HK-2 (cell line): Measurements from ENCODE around the gene TNFAIP6.
"Not testable (repeated sequence)": the region's sequence is repeated elsewhere in the genome, so short reads cannot be mapped to it uniquely, and the experiment has no call there.

Source experiments
- DNase-seq: peaks from one replicate; pipeline ENCODE4 v3.0.0-alpha.2; 2018; ENCODE audit not compliant: unreplicated experiment

The TNFAIP6 gene

DNA sequence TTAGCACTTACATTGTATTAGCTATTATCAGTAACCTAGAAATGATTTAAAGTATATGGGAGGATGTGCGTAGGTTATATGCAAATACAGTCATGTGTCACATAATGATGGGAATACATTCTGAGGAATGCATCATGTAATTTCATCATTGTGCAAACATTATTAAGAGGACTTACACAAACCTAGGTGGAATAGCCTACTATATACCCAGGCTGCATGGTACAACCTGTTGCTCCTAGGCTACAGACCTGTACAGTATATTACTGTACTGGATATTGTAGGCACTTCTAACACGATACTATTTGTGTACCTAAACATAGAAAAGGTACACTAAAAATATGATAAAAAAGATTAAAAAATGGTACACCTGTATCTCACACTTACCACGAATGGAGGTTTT is 60.3 kb downstream of the TNFAIP6 start:
- no peak for DNase-seq

DNA sequence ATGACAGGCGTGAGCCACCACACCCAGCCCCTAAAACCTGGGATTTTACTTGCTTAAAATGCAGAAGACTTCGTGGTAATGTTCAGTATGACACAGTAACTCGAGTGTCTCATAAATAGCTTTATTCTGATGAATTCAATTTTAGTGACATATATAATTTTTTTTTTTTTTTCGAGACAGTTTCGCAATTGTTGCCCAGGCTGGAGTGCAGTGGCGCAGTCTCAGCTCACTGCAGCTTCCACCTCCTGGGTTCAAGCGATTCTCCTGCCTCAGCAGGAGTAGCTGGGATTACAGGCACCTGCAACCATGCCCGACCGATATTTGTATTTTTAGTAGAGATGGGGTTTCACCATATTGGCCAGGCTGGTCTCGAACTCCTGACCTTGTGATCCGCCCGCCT is 64.3 kb downstream of the TNFAIP6 start:
- not testable (repeated sequence) for DNase-seq

DNA sequence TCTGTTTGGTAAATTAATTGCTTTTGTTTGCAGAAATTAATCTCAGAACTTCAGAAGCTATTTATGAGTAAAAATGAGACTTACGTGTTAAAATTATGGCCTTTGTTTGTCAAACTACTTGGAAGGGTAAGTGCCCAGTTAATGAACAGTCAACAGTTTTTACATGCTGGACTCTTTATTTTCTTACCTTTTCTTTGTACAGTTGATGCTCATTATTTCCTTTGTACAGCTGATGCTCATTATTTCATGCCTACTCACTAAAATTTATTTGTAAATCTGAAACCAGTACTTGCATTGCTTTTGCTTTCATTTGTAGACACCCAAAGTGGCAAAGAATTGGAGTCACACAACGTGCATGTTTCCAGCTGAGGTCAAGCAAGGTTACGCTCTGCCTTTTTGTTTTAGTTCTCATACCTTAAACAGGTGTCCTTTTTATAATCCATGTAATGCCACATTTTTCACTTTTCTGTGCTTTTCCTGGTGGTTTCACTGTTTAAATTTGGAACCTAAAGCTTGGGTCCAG is 65.6 kb downstream of the TNFAIP6 start:
- DNase-seq = no peak

DNA sequence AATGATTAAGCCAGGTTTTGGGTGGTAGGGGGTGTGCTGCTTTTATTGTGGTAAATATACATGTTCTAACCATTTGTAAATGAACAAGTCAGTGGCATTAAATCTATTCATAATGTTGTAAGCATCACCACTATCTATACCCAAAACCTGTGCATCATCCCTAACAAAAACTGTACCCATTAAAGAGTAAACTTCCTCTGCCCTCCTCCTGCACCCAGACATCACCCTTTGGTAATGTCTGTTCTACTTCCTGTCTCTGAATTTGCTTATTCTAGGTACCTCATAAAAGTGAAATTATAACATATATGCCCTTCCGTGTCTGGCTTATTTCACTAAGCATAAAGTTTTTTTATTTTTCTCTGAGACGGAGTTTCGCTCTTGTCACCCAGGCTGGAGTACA is 66.4 kb downstream of the TNFAIP6 start:
- no peak for DNase-seq
